ENCODE results near the gene RGS8.

The RGS8 gene

DNA sequence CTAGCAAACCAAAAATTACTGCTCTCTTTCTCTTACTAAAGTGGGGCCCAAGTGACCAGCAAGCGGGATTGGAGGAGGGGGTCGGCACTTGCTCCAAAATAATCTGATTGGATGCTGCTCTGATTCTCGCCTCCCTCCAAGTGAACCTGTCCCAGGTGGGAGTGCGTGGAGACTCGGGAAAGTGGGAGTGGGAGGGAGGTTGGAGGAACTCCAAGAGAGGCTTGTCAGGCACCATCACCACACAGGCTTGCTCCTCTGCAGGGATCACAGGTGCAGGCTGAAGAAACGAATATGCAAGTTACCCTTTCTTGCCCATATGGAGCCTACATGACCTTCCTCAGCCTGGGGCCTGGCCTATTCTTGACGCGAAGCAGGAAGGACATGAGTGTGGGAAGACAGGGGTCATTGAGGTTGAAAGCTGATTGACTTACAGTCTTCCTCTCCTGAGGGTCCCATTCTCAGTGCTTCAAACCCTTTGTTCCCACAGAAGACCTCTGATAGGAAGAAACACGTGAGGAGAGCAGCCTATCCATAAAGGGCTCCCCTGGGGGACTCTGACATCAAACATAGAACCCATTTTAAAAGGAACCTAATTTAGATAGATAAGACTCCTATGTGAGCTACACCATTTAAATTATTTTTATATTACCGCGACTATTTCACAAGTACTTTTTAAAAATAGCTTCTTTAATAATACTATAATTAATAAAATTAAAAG is 14.2 kb downstream of the RGS8 start:
- DNase-seq, result no peak

DNA sequence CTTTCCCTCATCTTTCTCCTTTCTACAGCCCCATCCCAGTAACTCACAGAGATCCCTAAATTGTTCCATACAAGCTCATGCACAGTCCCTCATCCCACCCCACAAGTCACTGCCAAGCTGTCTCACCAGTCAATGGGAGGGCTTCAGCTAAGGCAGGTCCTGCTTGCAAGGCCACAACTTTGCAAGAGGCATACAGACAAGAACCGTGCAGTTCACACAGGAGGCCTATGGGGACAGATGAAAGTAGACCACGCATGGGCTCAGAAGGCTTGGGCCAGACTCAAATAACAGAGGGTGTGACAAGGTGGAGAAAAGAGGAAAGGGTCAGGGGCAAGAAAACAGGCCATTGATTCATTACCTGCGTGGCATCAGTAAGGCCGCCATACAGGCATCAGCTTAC is 15.1 kb downstream of the RGS8 start:
- DNase-seq, result no peak

DNA sequence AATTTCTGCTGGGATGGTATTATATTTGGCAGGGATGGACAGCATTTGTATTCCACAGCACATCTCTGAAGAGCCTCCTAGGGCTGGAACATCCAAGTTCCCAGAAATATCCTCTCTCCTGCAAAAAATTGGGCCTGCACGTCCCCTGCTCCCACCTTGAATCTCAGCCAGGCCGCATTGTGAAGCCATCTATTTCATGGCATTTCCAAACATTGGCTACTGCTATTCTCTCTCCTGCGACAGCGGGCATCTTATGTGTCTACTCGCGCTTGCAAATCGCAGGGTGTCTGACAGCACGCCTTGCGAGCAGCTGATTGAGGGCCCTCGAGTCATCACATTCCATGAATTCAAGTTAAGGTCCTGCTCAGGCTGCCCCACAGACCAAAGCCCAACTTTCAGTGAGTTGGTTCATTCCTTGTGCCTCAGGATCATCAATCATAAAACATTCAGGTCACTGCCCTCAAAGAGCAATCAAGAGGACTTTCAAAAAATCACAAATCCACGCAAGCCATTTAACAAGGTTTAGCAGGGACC is 15.8 kb downstream of the RGS8 start:
- DNase-seq, result no peak

DNA sequence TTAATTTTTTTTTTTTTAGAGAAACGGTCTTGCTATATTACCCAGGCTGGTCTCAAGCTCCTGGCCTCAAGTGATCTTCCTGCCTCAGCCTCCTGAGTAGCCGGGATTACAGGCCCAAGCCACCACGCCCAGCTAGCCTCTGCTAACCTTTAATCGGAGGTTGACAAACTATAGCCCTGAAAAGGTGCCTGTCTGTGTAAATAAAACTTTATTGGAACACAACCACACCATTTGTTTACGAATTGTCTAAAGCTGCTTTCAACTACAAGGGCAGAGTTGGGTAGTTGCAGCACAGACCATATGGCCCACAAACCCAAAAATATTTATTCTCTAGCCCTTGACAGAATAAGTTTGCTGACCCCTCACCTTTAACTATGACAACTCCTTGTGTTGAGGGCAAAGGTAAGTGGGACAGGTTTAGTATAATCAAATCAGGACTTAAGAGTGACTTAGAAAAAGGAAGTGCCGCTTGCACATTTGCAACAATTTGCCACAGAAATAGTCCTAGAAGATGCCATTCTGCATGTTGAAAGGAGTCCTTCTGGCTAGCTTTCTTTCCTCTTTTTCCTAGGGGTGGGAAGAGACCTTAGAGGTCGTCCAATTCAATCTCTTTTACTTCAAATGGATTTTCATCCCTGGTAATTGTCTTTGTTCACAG is 16.4 kb downstream of the RGS8 start:
- no peak for DNase-seq

DNA sequence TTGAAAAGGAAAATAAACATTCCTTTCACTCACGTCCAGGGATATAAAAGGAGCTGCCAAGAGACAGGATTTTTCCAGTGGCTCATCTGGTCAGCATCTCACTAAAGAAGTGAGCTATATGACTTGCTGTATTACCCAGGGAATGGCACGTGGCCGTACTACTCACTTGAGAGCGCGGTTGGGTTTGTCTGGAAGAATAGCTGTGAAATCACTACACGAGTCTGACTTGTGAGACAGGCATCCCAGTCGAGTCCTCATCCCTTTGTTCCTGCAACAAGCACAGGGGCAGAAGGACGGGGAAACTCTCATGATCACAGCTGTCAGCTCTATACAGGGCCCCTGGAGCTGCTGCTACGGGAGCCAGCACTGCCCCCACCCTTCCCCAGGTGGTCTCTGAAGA is 17.7 kb downstream of the RGS8 start:
- no peak for DNase-seq

DNA sequence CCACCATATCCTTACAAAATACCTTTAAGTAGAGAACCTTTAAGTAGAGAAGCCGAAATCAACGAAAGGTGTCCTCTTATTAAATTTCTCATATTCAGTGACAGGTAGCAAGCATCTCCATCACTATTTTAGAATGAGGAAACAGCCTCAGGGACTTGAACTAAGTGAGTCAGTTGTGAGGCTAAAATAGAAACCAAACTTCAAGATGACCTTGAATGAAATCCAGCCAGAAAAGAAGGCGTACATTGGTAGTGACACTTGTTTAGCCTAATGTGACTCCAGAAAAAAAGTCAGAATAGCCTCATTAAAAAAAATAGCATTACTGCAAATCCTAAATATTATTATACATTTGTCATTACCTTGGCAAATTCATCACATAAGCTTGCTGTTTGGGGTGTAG is 20.1 kb downstream of the RGS8 start:
- no peak for DNase-seq

DNA sequence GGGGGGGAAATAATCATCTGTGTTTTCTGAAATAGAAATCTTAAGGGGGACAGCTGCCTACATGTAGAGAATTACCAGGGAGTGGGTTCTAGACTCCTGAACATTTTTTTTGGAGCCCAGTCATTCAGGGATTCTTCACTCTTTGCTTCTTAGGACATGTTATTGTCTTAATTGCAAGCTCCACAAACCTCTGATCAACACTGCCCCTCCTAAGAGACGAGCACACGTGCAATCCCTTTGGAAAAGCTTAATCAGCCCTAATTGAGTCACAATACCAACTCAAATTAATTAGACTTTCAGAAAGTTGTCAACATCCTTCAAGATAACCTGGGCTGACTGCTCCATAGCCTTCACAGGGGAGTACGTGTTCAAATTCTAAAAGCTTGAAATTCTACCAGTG is 21.4 kb downstream of the RGS8 start:
- DNase-seq, result no peak

DNA sequence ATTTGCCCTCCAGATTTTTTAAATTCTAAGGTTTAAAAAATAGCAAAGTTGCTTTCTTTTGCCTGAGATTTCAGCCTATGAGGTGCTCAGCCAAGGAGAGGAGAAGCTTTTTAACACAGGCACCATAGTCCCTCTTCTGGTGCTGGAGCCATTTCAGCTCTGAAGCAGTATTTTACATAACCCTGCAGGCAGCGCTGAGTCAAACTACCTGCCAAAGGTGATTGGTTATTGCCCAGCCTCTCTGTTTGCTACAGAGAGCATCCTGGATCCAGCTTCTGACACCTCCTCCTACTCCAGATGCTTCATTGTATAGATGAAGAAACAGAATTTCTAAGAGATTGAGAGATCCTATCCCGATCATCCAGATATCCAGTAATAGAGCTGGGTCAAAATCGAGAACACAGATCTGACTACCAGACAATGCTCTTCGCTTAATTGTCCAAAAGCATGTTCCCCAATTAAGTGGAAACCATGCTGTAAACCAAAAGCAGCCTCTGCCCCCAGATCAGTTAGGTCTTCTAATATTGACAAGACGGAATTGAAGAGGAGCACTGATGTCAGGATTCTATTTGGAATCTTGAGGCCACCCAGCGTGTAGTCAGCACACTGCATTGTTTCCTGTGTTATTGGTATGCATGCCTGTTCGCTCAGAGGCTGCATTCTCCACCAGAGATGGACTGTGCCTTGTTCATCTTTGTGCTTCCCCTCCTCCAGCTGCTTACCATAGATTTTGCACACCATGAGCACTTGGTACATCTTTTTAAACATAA is 22.1 kb downstream of the RGS8 start:
- no peak for DNase-seq

DNA sequence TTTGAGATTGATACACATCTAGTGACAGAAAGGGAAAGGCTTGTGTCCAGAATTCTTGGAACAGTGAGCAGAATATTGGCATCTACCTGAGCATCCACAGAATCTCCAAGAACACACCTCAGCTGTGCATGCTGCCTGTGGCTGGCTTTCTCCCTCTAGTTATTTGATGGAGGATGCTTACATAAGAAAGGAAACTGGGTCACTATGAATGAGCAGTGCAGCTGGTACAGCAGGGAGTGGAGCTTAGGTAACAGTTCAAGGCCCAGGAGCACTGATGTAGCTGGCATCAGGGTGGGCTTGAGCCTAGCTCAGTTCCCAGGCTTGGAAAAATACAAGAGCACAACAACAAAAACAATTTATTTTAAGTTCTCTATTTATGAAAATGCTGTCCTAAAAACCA is 26.3 kb downstream of the RGS8 start:
- no peak for DNase-seq

DNA sequence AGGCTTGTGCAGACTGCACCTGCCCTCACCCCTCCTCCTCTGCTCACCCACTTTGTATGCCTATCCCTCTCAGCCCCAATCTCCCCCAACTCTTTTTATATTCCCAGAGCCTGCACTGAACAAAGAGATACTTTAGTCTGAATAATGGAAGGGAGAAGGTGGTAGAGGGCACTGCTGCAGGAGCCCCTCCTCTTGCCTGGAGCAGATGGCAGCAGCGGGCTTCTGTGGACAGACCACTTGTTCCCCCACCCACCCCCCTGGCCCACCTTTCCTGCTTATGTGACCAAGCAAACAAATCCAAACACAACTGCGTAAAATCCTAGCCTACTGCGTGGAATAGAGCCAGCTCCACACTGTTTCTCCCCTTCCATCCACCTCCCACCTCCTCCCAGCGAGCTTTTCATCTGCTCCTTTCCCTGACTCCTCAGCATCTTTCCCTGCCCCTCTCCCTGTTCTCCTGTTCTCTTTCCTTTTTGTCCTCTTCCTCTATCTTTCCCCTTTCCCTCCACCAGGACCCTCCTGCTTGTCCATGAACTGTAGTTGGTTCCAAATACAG is 27.5 kb downstream of the RGS8 start:
- no peak for DNase-seq

DNA sequence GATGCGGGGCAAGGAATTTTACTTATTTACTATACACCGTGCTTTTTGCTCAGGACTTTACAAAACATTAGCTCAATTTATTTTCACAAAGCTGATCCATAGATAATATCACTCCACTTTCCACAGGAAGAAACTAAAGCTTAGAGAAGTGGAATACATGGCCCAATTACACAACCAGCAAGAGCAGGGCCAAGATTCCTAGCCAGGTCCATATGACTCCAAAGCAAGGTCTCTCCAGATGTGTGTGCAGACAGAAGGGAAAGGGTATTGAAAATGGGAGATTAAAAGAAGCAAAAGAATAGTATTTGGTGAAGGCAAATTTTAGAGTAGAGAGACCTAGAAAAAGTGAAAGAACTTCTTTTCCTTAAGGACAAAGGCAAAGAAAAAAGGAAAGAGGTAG is 30.4 kb downstream of the RGS8 start:
- DNase-seq, result no peak

DNA sequence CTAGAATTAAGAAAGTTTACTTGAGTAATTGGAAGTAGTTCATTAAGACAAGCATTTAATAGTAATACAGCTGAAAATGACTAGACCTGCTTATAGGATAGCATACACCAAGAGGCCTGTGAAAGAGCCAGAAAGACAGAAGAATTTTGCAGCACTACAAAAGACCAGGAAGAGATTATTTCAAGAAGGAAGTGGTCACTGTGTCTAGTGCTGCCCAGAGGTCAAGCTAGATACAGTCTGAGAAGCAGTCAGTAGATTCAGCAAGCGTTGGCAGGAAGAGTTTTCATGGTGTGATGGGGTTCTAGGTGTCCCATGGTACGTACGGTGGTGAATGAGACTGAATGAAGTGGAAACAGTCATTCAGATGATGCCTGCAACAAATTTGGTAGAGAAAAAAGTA is 31.5 kb downstream of the RGS8 start:
- DNase-seq, result no peak

DNA sequence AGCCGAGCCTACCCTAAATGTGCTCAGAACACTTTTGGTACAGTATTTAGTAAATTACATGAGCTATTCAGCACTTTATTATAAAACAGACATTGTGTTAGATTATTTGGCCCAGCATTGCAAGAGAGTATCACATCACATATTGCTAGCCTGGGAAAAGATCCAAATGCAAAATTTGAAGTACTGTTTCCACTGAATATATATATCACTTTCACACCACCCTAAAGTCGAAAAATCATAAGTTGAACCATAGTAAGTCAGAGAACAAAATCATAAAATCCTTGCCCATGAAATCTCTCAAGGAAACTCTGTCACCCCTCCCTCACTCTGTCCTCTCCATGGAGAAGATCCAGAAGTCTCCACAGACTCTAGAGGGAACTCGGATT is 33.1 kb downstream of the RGS8 start:
- DNase-seq, result no peak

DNA sequence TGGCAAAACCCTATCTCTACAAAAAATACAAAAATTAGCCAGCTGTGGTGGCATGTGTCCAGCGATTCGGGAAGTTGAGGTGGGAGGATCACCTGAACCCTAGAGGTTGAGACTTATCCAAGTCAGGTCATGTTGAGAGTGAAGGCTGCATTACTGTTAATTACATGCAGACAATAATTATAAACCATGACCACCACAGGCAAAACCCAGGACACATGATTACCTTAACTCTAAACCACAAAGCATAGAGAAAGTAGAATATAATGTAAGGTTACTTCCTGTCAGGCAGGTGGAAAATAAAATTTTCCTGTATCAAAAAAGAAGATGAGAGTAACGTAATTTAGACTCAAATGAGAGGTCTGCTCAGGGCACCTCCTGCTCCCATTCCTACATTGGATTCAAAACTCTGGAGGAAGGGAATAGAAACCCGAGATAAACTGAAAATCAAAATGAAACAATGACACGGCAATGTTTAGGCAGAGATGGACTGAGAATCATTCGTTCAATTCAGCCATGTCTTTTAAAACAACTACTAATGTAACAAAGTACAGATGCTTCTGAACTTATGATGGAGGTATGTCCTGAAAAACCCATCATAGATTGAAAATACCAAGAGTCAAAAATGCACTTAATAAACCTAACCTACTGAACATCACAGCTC is 33.6 kb downstream of the RGS8 start:
- DNase-seq, result no peak

DNA sequence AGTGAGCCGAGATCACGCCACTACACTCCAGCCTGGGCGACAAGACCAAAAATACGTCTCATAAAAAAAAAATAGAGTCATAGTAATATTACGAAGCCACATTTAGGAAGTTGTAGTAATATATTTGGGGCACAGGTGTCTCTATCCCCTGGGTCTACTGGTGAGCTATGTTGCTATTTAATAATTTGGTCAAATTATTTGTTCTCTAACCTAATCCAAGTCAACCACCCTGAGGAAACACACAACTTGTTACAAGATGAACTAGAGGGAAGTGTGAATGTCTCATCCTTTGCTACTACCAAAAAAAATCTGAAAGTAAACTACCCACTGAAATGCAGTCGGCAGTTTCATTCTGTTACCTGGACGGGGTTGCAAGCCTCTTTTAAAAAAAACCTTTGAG is 35.3 kb downstream of the RGS8 start:
- DNase-seq, result no peak

DNA sequence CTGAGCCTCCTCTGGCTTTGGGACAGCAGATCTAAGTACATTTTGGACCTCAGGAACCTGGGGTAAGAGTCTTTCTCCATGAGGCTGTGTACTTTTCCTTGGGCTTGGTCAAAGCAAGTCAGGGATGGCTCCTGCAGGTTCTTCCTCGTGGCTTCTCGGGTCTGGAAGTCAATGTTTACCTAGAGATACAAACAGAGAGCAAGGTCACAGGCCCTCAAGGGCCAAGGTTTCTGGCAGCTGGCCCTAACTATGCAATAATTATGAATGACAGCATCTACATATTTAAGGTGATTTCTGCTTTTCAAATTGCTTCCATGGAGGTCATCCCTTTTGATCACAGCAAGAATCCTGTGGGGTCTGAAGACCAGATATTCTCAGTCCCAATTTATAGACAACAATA is 37.6 kb downstream of the RGS8 start:
- no peak for DNase-seq

DNA sequence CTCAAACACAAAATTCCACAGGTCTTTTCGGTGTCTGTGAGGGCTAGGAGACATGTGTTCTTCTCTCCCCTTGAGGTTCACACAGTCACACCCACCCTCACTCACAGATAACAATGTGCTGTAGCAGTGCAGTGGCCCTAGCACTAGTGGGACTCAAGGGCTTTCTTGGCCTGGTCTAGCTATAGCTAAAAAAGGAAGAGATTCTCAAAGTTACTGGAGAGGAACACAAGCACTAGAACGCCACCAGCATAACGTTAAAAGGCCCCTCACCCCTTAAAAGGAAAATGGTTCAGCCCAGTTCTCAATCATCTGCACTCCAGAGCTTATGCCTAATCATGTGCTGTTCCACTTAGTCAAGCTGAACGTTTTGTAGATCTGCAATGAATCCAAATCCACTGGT is 39.5 kb downstream of the RGS8 start:
- no peak for DNase-seq

DNA sequence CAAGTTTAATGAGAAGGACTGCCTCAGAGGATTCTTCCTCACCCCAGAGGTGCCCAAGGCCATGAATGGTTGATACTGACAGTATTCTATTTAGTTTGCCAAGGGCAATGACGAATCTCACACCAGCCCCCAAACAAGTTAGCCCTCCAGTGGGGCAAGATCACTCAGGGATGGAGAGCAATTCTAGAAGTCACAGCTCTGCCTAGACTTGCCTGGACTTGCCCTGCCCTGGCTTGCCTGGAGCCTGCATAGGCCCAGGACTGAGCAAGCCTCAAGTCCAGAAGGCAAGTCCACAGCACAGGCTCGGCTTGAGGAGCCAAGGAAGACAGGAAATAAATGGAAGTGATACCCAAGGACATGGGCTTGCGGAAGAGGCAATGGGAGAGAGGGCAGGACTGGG is 40.7 kb downstream of the RGS8 start:
- DNase-seq, result no peak

DNA sequence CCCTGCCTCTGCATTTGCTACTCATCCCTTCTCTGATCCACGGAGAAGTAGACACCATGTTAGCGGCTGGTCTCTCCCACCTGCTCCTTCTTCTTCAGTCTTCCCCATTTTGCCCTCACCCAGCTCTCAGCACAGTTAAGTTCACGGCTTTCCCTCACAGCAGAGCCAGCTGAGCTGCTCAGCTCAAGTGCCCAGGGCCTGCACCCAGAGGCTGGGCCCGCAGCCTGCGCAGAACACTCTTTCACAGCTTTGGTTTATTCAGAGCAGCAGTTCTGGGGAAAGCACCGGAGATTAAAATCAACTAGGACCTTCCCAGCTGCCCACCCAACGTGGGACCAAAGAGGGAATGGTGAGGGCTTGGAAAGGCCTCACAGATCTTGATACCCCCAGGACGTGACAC is 41.9 kb downstream of the RGS8 start:
- DNase-seq, result no peak

DNA sequence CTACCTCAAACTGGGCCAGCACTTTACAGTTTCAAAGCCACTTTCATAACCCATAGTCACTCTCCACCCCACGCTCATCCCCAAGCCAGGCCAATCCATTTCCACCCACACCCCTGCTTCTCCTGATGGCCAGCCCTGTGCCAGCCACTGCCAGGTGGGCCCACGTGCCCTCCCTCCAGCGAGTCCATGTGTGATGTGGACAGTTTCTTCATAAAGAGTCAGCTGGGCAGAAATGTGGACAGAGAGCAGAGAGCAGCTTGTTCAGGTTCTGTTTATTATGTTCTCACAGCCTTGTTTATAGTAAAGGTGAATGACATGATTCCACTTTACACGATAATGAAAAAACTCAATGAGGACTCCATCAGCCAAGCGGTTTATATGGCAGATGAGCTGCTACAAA is 42.8 kb downstream of the RGS8 start:
- no peak for DNase-seq

DNA sequence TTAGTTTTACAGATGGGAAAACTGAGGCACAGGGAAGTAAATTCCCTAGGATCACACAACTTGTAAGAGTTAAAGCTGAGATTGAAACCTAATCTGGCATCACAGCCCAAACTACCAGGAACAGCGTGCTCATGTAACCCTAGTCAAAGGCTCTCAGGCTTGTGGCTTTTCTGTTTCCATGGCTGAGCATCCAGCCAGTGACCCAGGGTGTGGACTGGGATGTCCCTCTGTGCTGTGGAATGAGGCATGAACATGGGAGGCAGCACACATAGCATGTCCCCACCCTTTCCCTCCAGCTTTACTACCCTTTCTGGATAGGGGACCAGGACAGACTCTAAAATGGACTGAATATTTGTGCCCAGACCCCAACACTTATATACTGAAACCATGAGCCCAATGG is 45.1 kb downstream of the RGS8 start:
- DNase-seq, result no peak

DNA sequence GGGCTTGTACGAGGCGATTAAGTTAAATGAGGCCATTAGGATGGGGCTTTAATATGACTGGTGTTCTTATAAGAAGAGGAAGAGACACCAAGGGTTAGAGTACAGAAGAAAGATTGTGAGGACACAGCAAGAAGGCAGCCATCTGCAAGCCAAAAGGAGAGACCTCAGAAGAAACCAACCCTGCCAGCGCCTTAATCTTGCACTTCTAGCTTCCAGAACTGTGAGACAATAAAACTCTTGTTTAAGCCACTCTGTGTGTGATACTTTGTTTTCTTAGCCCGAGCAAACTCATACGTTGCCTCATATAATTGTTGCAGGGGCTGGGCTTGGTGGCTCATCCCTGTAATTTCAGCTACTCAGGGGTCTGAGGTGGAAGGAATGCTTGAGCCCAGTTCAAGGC is 46.6 kb downstream of the RGS8 start:
- DNase-seq, result no peak

DNA sequence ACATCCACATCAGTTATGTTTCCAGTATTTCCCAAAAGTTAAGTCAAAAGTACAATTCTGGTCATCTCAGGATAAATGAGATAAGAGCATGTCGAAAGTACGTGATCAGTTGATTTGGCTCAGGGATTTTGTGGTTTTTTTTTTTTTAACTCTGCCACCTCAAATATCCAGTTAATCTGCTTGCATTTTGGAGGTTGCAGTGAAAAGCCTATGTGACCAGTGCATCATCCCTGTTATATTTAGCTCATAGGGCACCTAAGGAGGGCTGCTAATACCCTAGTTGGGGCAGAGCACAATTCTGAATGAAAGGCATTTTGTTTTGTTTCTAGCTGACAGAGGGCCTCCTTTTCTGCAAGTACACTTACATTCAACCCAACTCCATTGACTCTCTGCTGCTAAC is 48.5 kb downstream of the RGS8 start:
- DNase-seq, result no peak
